ENCODE data around the gene RBM4. TPM values are rescaled to one million over a fixed set of nuclear protein-coding genes. Genes with fewer than 3 reads are reported as not detected.

RBM4 gene
- total and polyA plus RNA-seq, 7 donors: 75.4 to 103 (median 89.9) TPM

DNA sequence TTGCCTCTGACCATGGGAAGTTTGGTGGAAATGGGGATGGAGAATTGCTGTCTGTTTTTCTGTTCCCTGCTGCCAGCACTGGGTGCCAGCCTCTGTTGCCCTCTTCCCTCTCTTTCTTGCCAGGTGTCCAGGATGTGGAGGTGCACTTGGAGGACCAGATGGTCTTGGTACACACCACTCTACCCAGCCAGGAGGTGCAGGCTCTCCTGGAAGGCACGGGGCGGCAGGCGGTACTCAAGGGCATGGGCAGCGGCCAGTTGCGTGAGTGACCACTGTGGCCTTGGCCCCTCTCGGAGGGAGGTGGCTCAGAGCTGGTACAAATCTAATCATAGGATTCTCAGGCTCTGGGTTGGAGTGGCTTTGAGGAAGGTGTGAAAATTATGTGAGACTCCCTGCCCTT is 39.5 kb upstream of the RBM4 start:
- 97 to 99% methylated on average over 6 of the region's 6 CpGs for whole genome bisulfite sequencing, 2 donors
- TF ChIP-seq POLR2AphosphoS5 (IDR thresholded peaks at IDR 0.05) (no peak), POLR2A (IDR thresholded peaks at IDR 0.05) (no peak), EP300 (IDR thresholded peaks at IDR 0.05) (no peak)
- TF ChIP-seq, protein P1, sequence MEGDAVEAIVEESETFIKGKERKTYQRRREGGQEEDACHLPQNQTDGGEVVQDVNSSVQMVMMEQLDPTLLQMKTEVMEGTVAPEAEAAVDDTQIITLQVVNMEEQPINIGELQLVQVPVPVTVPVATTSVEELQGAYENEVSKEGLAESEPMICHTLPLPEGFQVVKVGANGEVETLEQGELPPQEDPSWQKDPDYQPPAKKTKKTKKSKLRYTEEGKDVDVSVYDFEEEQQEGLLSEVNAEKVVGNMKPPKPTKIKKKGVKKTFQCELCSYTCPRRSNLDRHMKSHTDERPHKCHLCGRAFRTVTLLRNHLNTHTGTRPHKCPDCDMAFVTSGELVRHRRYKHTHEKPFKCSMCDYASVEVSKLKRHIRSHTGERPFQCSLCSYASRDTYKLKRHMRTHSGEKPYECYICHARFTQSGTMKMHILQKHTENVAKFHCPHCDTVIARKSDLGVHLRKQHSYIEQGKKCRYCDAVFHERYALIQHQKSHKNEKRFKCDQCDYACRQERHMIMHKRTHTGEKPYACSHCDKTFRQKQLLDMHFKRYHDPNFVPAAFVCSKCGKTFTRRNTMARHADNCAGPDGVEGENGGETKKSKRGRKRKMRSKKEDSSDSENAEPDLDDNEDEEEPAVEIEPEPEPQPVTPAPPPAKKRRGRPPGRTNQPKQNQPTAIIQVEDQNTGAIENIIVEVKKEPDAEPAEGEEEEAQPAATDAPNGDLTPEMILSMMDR (IDR thresholded peaks at IDR 0.05): no peak

DNA sequence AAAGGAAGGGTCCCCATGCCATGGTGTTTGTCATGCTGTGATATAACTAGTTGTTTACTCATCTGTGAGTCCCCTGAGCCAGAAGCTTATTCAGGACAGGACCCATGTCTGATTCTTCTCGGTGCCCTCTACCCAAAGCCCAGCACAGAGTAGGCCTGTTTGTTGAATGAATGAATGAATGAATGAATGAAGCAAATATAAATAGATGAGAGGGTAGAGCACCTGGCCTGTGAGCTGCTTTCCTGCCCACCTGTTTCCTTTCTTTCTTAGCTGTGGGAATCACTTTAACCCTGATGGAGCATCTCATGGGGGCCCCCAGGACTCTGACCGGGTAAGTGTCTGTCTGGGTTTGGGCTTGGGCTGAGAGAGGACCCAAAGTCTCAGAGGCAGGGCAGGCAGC is 38.3 kb upstream of the RBM4 start:
- 86 to 94% methylated on average over 2 of the region's 2 CpGs for WGBS, 2 donors
- intact Hi-C loops (cut with DNase I): no loop called here
- H3K27me3 ChIP-seq: no peaks in the 10 kb centered on the region
- no peak for DNase-seq
- H3K27ac ChIP-seq: no peak overlapping the region
- H3K36me3 ChIP-seq: peaks cover 9 to 49% (median 17%) of the 10 kb centered on the region in 4 donors
- H3K4me1 ChIP-seq: peaks cover 0 to 26% (median 22%) of the 10 kb centered on the region in 4 donors
- TF ChIP-seq POLR2AphosphoS5 (IDR thresholded peaks at IDR 0.05) (no peak), POLR2A (IDR thresholded peaks at IDR 0.05) (no peak), EP300 (IDR thresholded peaks at IDR 0.05) (no peak)
- TF ChIP-seq, protein P1 (IDR thresholded peaks at IDR 0.05): no peak
- H3K4me3 ChIP-seq: no peak overlapping the region
- H3K9me3 ChIP-seq: no peaks in the 10 kb centered on the region

More for the DNA sequence above, 39.5 kb upstream of the RBM4 start:
- DNase-seq: no peak
- intact Hi-C loops (cut with DNase I): no loop called here
- Histone ChIP-seq H3K4me3 (no peak overlapping the region), H3K36me3 (peaks cover 5 to 37% (median 14%) of the 10 kb centered on the region in 4 donors), H3K27ac (no peak overlapping the region), H3K27me3 (no peaks in the 10 kb centered on the region), H3K4me1 (peaks cover 0 to 38% (median 34%) of the 10 kb centered on the region in 4 donors), H3K9me3 (no peaks in the 10 kb centered on the region)

- Histone ChIP-seq H3K27ac (no peak overlapping the region), H3K27me3 (no peaks in the 10 kb centered on the region), H3K4me3 (no peak overlapping the region), H3K9me3 (no peaks in the 10 kb centered on the region), H3K36me3 (peaks cover 11 to 55% (median 23%) of the 10 kb centered on the region in 4 donors), H3K4me1 (peaks cover 0 to 21% (median 17%) of the 10 kb centered on the region in 4 donors)
- no peak for TF ChIP-seq POLR2A (IDR thresholded peaks at IDR 0.05)
- no peak for TF ChIP-seq POLR2AphosphoS5 (IDR thresholded peaks at IDR 0.05)
- no peak for TF ChIP-seq EP300 (IDR thresholded peaks at IDR 0.05)
- TF ChIP-seq, protein P1 (IDR thresholded peaks at IDR 0.05): no peak
- intact Hi-C loops (cut with DNase I): no loop called here
- 84 to 89% methylated on average over 4 of the region's 4 CpGs for WGBS, 2 donors
- DNase-seq: no peak
Observed at GRCh38 chr11:66600631-66601233, 37.8 kb upstream of the RBM4 start.

DNA sequence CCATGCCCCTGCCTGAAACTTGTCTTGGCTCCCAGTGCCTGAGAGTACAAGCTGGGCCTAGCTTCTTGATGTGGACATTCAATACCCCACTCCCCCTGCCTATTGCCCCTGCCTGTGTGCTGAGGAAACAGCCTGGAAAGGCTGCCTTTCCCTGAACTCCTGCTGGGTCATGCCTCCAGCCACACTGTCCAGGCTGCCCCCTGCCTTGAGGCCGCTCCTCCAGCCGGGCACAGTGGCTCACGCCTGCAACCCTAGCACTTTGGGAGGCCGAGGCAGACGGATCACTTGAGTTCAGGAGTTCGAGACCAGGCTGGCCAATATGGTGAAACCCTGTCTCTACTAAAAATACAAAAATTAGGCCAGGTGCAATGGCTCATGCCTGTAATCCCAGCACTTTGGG is 35.4 kb upstream of the RBM4 start:
- Histone ChIP-seq H3K9me3 (no peaks in the 10 kb centered on the region), H3K27ac (peak overlapping the region in 1 of 4 donors; percentile 35), H3K4me3 (no peak overlapping the region), H3K27me3 (no peaks in the 10 kb centered on the region), H3K4me1 (peaks cover 0 to 27% (median 25%) of the 10 kb centered on the region in 4 donors), H3K36me3 (peaks cover 11 to 59% (median 27%) of the 10 kb centered on the region in 4 donors)
- TF ChIP-seq POLR2A (IDR thresholded peaks at IDR 0.05) (no peak), EP300 (IDR thresholded peaks at IDR 0.05) (no peak), POLR2AphosphoS5 (IDR thresholded peaks at IDR 0.05) (no peak)
- TF ChIP-seq, protein P1 (IDR thresholded peaks at IDR 0.05): no peak
- intact Hi-C loops (cut with DNase I): no loop called here
- WGBS, 2 donors: 95 to 96% methylated on average over 6 of the region's 6 CpGs
- DNase-seq: no peak

All from sigmoid colon (tissue), 7 donors.